Mucosa of descending colon (tissue), 3 donors: ENCODE results near the gene OBSCN. TPM values are rescaled to one million over a fixed set of nuclear protein-coding genes. Genes with fewer than 3 reads are reported as not detected.

Source experiments
- ATAC-seq: fragments of 200-7000 bp; cut with Tn5 transposase; one replicate; pipeline ENCODE4 v1.9.1; 2020; ENCODE audit warnings: mild to moderate bottlenecking, moderate library complexity
- DNase-seq, 3 donors: peaks; one replicate each; pipeline ENCODE4 v3.0.0-alpha.2; 2020
- H3K36me3 ChIP-seq: fragments of 200-600 bp; one replicate; pipeline ENCODE4 v1.8.0; 2021; ENCODE audit warnings: low read depth, mild to moderate bottlenecking
- H3K4me1 ChIP-seq: fragments of 200-600 bp; one replicate; pipeline ENCODE4 v1.8.0; 2021; ENCODE audit warnings: low read depth, mild to moderate bottlenecking
- H3K4me3 ChIP-seq: fragments of 200-600 bp; one replicate; pipeline ENCODE4 v1.8.0; 2021; ENCODE audit warnings: mild to moderate bottlenecking
- H3K9me3 ChIP-seq: fragments of 200-600 bp; one replicate; pipeline ENCODE4 v1.8.0; 2021; ENCODE audit warnings: mild to moderate bottlenecking
- CTCF ChIP-seq: fragments of 200-600 bp; IDR thresholded peaks from one replicate; pipeline ENCODE4 v1.8.0; 2022; ENCODE audit warnings: antibody characterized with exemption, mild to moderate bottlenecking
- intact Hi-C, 2 donors: fragments of 100-400 bp; cut with DNase I in 1 of 2; cut with micrococcal nuclease in 1 of 2; formaldehyde crosslinking; loops; one replicate each; pipeline versions ENCODE4 v1.11.0 to v1.11.1; 2022; cut with DNase I, micrococcal nuclease
- total RNA-seq, 3 donors: library from RNA; stranded (reverse); fragmentation: NEBNext Ultra II Directional in 2 of 3; extraction: Animal tissue kit (Norgen Biotek cat#: 25700) in 2 of 3; gene quantifications; one replicate each; pipeline versions ENCODE4 v1.2.1 to v1.2.4, GENCODE V29; 2021 to 2023
- donor health status: DM: no; HTN: no; CAD: no; lungs with moderate emphysema.
- donor health status: DM: no; HTN: no; CAD: no.
- donor health status: DM: no; HTN: yes; CAD: no.

Gene OBSCN
- total RNA-seq, 3 donors from 2014 or later, result 4.2 to 30.9 (median 7.5) TPM

GRCh38 chr1:228344631-228345072 lies 136.8 kb downstream of the OBSCN start:
- no peak for TF ChIP-seq CTCF
- Histone ChIP-seq H3K4me3 (no peak overlapping the region), H3K4me1 (no peaks in the 10 kb centered on the region), H3K9me3 (no peaks in the 10 kb centered on the region), H3K36me3 (no peaks in the 10 kb centered on the region)
- ATAC-seq (no peak), DNase-seq (no peak)
- intact Hi-C loops, result no loop called here

- no peaks in the 10 kb centered on the region for H3K36me3 ChIP-seq
- intact Hi-C loops, result no loop called here
- no peak for TF ChIP-seq CTCF
- no peaks in the 10 kb centered on the region for H3K9me3 ChIP-seq
- H3K4me3 ChIP-seq, result no peak overlapping the region
- ATAC-seq (no peak), DNase-seq (peak in 1 of 3 donors; percentile 16)
- H3K4me1 ChIP-seq, result no peaks in the 10 kb centered on the region
Measured at GRCh38 chr1:228345201-228345930, 137.5 kb downstream of the OBSCN start.

DNA sequence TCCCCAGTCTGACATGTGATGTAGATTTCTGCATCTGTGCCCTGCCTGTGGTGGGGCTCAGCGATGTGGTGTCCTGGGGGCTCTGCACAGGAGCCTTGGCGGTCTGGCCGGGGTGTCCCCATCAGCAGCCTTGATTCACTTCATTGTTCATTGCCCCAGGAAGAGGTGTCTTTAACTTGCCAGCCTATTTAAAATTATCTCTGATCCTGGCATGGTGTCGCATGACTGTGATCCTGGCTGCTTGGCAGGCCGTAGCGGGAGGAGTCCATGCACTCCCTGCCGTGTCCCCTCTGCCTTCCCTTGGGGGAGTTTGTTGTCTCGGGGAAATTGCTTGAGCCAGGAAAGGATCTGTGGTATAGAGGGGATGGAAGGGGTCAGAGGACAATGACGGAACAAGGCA lies 138.9 kb downstream of the OBSCN start:
- H3K36me3 ChIP-seq, result no peaks in the 10 kb centered on the region
- no peak for ATAC-seq
- H3K4me3 ChIP-seq, result no peak overlapping the region
- H3K9me3 ChIP-seq, result no peaks in the 10 kb centered on the region
- intact Hi-C loops, result no loop called here
- no peak for DNase-seq
- TF ChIP-seq CTCF, result no peak
- no peaks in the 10 kb centered on the region for H3K4me1 ChIP-seq

DNA sequence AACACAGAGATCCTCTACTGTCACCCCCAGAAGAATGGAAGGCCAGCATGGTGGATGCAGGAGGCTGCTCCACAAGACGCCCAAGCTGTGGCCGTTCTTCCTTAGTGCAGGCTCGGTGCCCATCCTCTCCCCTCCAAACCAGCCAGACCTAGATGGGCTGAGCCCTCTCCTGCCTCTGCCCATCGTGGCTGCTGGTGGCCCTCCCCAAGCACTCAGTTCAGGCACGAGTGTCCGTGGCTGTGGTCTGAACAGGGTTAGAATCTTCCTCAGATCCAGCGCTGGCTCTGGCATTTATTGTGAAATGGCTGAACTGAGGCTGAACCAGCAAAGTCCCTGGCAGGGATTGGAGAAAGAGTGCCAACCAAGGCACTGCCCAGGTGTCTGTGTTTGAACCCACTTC lies 139.3 kb downstream of the OBSCN start:
- no peak for TF ChIP-seq CTCF
- no peaks in the 10 kb centered on the region for H3K36me3 ChIP-seq
- no peak overlapping the region for H3K4me3 ChIP-seq
- no peak for ATAC-seq
- DNase-seq, result no peak
- intact Hi-C loops, result no loop called here
- H3K4me1 ChIP-seq, result no peaks in the 10 kb centered on the region
- H3K9me3 ChIP-seq, result no peaks in the 10 kb centered on the region

GRCh38 chr1:228348708-228349467 lies 141.0 kb downstream of the OBSCN start:
- ATAC-seq (no peak), DNase-seq (no peak)
- H3K36me3 ChIP-seq, result no peaks in the 10 kb centered on the region
- H3K9me3 ChIP-seq, result no peaks in the 10 kb centered on the region
- TF ChIP-seq CTCF, result no peak
- H3K4me3 ChIP-seq, result no peak overlapping the region
- intact Hi-C loops, result no loop called here
- H3K4me1 ChIP-seq, result no peaks in the 10 kb centered on the region
